MCF 10A (cell line): Measurements from ENCODE around the gene CKB. TPM values are rescaled to one million over a fixed set of nuclear protein-coding genes. Genes with fewer than 3 reads are reported as not detected.

Experiments used
- BruUV-seq: library from RNA; stranded (reverse); fragments of 400-500 nt; replicated peaks from 2 replicates; lab custom pipeline; 2021; lab: Mats Ljungman, UMichigan
- CTCF ChIA-PET: fragments of 300-600 bp; sonication (Branson Sonifier 250); formaldehyde crosslinking; extraction: SDS; loops from one replicate; lab custom pipeline; 2021; ENCODE audit warnings: antibody characterized with exemption, inconsistent platforms; lab: Yijun Ruan, JAX
- POLR2A ChIA-PET: fragments of 300-600, 350-650 bp; sonication (Branson Sonifier 250); formaldehyde crosslinking; extraction: SDS; loops from one replicate; lab custom pipeline; 2020; ENCODE audit warnings: antibody characterized with exemption, inconsistent platforms; lab: Yijun Ruan, JAX
- DNase-seq: peaks from one replicate; pipeline ENCODE4 v3.0.0-alpha.2; 2018; ENCODE audit not compliant: unreplicated experiment
- H3K27ac Mint-ChIP-seq: one replicate; pipeline ENCODE4 v1.8.0; 2022; ENCODE audit warnings: mild to moderate bottlenecking, low read depth, mixed read lengths; ENCODE audit not compliant: unreplicated experiment
- H3K27me3 Mint-ChIP-seq: one replicate; pipeline ENCODE4 v1.8.0; 2022; ENCODE audit warnings: mixed read lengths; ENCODE audit not compliant: insufficient read depth, unreplicated experiment
- H3K36me3 Mint-ChIP-seq: one replicate; pipeline ENCODE4 v1.8.0; 2022; ENCODE audit warnings: mild to moderate bottlenecking, moderate library complexity, mixed read lengths; ENCODE audit not compliant: insufficient read depth, unreplicated experiment
- H3K4me1 Mint-ChIP-seq: one replicate; pipeline ENCODE4 v1.8.0; 2022; ENCODE audit warnings: mixed read lengths; ENCODE audit not compliant: insufficient read depth, unreplicated experiment
- H3K4me3 Mint-ChIP-seq: one replicate; pipeline ENCODE4 v1.8.0; 2022; ENCODE audit warnings: mild to moderate bottlenecking, moderate library complexity, mixed read lengths; ENCODE audit not compliant: unreplicated experiment
- H3K9me3 Mint-ChIP-seq: one replicate; pipeline ENCODE4 v1.8.0; 2022; ENCODE audit warnings: mixed read lengths; ENCODE audit not compliant: unreplicated experiment
- intact Hi-C: fragments of 100-400 bp; cut with micrococcal nuclease; formaldehyde crosslinking; loops from 2 replicates; pipeline ENCODE4 v1.14.1; 2022
- total RNA-seq: library from RNA; stranded (reverse); gene quantifications from 2 replicates; pipeline ENCODE4 v1.2.3, GENCODE V29; 2022
- TF ChIP-seq, protein P1 (sequence below): fragments of 200-600 bp; IDR thresholded peaks from one replicate; pipeline ENCODE4 v1.8.0; 2022; ENCODE audit warnings: antibody characterized with exemption, mild to moderate bottlenecking; ENCODE audit not compliant: unreplicated experiment

Gene CKB
- total RNA-seq, 1 experiment from 2014 or later, result 8.5 TPM

DNA sequence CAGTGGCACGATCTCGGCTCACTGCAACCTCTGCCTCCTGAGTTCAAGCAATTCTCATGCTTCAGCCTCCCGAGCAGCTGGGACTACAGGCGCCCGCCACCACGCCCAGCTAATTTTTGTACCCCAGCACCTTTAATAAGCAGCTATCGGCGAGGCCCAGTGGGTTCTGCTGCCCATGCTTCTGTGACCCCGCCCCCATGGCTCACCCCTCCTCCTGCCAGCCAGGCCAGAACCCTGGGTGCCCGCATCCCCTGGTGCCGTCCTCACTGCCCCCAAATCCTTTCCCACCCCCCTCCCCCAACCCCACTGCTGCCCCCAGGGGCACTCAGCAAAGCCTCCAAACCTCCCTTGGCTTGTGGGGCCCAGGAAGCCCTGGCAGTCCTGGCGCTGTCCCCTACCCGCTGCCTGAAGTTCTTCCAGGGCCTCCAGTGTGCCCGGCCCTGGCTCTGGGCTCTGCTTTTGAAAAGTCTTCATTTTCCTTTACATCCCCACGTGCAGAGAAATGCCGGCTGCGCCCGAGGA, 25.4 kb upstream of the CKB start:
- H3K27me3 Mint-ChIP-seq, result no peaks in the 10 kb centered on the region
- TF ChIP-seq, protein P1, sequence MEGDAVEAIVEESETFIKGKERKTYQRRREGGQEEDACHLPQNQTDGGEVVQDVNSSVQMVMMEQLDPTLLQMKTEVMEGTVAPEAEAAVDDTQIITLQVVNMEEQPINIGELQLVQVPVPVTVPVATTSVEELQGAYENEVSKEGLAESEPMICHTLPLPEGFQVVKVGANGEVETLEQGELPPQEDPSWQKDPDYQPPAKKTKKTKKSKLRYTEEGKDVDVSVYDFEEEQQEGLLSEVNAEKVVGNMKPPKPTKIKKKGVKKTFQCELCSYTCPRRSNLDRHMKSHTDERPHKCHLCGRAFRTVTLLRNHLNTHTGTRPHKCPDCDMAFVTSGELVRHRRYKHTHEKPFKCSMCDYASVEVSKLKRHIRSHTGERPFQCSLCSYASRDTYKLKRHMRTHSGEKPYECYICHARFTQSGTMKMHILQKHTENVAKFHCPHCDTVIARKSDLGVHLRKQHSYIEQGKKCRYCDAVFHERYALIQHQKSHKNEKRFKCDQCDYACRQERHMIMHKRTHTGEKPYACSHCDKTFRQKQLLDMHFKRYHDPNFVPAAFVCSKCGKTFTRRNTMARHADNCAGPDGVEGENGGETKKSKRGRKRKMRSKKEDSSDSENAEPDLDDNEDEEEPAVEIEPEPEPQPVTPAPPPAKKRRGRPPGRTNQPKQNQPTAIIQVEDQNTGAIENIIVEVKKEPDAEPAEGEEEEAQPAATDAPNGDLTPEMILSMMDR, result no peak
- CTCF ChIA-PET, result interaction anchor here (0.7 to 10.7 kb wide), 7 partner anchors 9 to 135 kb away, joined by 3 to 126 read pairs (median 4); partner anchors contain the start of gene TRMT61A
- POLR2A ChIA-PET, result no interaction called here
- peaks cover 1% of the 10 kb centered on the region for H3K36me3 Mint-ChIP-seq
- intact Hi-C loops, result no loop called here
- no TSS peak for BruUV-seq
- H3K27ac Mint-ChIP-seq, result no peak overlapping the region
- H3K4me1 Mint-ChIP-seq, result peaks cover 16% of the 10 kb centered on the region
- DNase-seq, result no peak
- no peaks in the 10 kb centered on the region for H3K9me3 Mint-ChIP-seq
- no peak overlapping the region for H3K4me3 Mint-ChIP-seq

DNA sequence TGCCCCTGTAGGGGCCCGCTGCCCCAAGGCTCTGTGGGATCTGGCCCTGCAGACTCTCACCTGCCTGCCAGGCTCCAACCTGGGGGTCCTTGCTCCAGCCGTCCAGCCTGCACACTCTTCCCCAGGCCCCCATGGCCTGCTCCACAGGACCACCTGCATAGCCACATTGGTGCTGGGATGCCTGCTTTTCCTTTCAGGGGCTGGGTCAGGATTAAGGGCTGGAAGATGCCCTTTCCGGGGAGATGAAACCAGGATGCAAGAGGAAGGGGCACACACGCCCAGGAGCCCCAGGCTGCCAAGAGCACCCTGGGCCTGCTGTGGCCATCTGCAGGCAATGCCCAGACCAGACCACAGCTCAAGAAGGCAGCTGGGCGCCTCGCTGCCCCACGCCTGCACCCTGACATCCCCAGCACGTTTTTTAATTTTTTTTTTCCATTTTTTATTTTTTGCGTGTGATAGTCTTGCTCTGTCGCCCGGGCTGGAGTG, 24.9 kb upstream of the CKB start:
- intact Hi-C loops, result no loop called here
- peaks cover 11% of the 10 kb centered on the region for H3K4me1 Mint-ChIP-seq
- ChIA-PET CTCF (interaction anchor here (0.5 to 10.7 kb wide), 18 partner anchors 9 to 189 kb away, joined by 3 to 126 read pairs (median 4); partner anchors contain the start of gene TRMT61A), POLR2A (interaction anchor here (0.6 kb wide), 1 partner anchor 14 kb away, joined by 3 read pairs; no protein-coding TSS in a partner anchor)
- no peak overlapping the region for H3K27ac Mint-ChIP-seq
- no peaks in the 10 kb centered on the region for H3K9me3 Mint-ChIP-seq
- no peak for DNase-seq
- TF ChIP-seq, protein P1, result no peak
- H3K4me3 Mint-ChIP-seq, result no peak overlapping the region
- no peaks in the 10 kb centered on the region for H3K27me3 Mint-ChIP-seq
- BruUV-seq, result no TSS peak
- no peaks in the 10 kb centered on the region for H3K36me3 Mint-ChIP-seq

DNA sequence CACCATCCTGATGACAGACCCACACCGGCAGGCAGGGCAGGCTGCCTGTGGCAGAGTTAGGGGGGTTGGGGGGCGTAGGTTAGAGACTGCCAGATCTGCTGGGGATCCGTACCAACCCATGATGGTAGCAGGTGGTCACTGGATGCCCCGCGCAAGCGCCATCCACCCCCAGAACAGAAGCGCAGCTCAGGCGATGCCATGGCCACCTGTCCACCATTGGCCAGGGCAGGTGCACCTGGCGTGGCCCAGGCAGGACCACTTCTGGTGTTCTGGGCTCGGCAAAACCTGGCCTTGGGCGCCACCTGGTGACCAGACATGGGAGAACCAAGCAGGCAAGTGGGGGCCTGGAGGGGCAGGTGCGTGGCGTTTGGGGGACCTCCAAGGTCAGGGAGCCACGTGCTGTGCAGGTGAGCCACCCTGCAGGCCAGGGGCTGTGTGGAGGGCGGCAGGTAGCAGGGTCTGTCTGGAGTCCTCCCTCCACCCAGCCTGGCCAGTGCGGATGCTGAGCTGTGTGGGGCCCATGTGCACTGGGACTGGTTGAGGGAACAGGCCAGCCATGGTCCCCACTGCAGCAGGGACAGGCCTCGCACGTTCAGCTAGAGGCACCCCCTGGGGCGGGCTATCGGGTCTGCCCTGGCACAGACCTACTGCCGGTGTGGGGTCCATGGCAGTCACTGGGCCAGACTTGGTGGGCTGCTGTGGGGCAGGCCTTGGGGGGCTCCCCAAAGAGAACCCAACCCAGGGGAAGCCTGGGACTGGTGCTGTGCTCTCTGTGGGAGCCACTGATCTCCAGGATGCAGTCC, 24.2 kb upstream of the CKB start:
- peak; percentile 67 for DNase-seq
- ChIA-PET CTCF (interaction anchor here (0.5 to 10.7 kb wide), 18 partner anchors 8 to 202 kb away, joined by 3 to 126 read pairs (median 4); partner anchors contain the start of gene TRMT61A), POLR2A (interaction anchor here (0.6 kb wide), 1 partner anchor 14 kb away, joined by 3 read pairs; no protein-coding TSS in a partner anchor)
- intact Hi-C loops, result loop anchor here (1.0 kb wide), 2 partner anchors 29 to 47 kb away; no protein-coding TSS in a partner anchor
- TF ChIP-seq, protein P1, result peak; percentile 98
- H3K27ac Mint-ChIP-seq, result no peak overlapping the region
- H3K4me3 Mint-ChIP-seq, result no peak overlapping the region
- H3K9me3 Mint-ChIP-seq, result no peaks in the 10 kb centered on the region
- peaks cover 5% of the 10 kb centered on the region for H3K36me3 Mint-ChIP-seq
- no TSS peak for BruUV-seq
- H3K4me1 Mint-ChIP-seq, result peaks cover 6% of the 10 kb centered on the region
- no peaks in the 10 kb centered on the region for H3K27me3 Mint-ChIP-seq
